ENCODE results near the gene TMEFF2.

The TMEFF2 gene

GRCh38 chr2:192194866-192195547, at the start of gene TMEFF2:
TMEFF2 (minus strand) TSS chr2:192194933; CDS start chr2:192194524, 409 bp downstream.
- DNase-seq (ENCODE audit: low read depth, low spot score), result no peak
- H3K27ac ChIP-seq, result no peak within 1 kb of the TSS

- no peak overlapping the region for H3K27ac ChIP-seq
- DNase-seq (ENCODE audit: low read depth, low spot score), result no peak
Measured at GRCh38 chr2:192243488-192243887, 48.8 kb upstream of the TMEFF2 start.

GRCh38 chr2:192236136-192236535, 41.4 kb upstream of the TMEFF2 start:
- H3K27ac ChIP-seq, result no peak overlapping the region
- no peak for DNase-seq (ENCODE audit: low read depth, low spot score)

GRCh38 chr2:192230889-192231453, 36.2 kb upstream of the TMEFF2 start:
- no peak overlapping the region for H3K27ac ChIP-seq
- no peak for DNase-seq (ENCODE audit: low read depth, low spot score)

GRCh38 chr2:192228685-192229084, 34.0 kb upstream of the TMEFF2 start:
- H3K27ac ChIP-seq, result no peak overlapping the region
- no peak for DNase-seq (ENCODE audit: low read depth, low spot score)

- no peak overlapping the region for H3K27ac ChIP-seq
- DNase-seq (ENCODE audit: low read depth, low spot score), result no peak
Measured at GRCh38 chr2:192218970-192219369, 24.2 kb upstream of the TMEFF2 start.

- H3K27ac ChIP-seq, result no peak overlapping the region
- no peak for DNase-seq (ENCODE audit: low read depth, low spot score)
Measured at GRCh38 chr2:192218377-192218776, 23.6 kb upstream of the TMEFF2 start.

- DNase-seq (ENCODE audit: low read depth, low spot score), result no peak
- no peak overlapping the region for H3K27ac ChIP-seq
Measured at GRCh38 chr2:192216336-192216735, 21.6 kb upstream of the TMEFF2 start.

- no peak for DNase-seq (ENCODE audit: low read depth, low spot score)
- H3K27ac ChIP-seq, result no peak overlapping the region
Measured at GRCh38 chr2:192215096-192215877, 20.6 kb upstream of the TMEFF2 start.

- DNase-seq (ENCODE audit: low read depth, low spot score), result no peak
- H3K27ac ChIP-seq, result no peak overlapping the region
Measured at GRCh38 chr2:192208848-192209247, 14.1 kb upstream of the TMEFF2 start.

GRCh38 chr2:192206399-192206798, 11.7 kb upstream of the TMEFF2 start:
- DNase-seq (ENCODE audit: low read depth, low spot score), result no peak
- H3K27ac ChIP-seq, result no peak overlapping the region

- H3K27ac ChIP-seq, result no peak overlapping the region
- DNase-seq (ENCODE audit: low read depth, low spot score), result no peak
Measured at GRCh38 chr2:192203876-192204275, 9.1 kb upstream of the TMEFF2 start.

GRCh38 chr2:192202373-192202772, 7.6 kb upstream of the TMEFF2 start:
- no peak for DNase-seq (ENCODE audit: low read depth, low spot score)
- no peak overlapping the region for H3K27ac ChIP-seq

GRCh38 chr2:192201116-192201515, 6.4 kb upstream of the TMEFF2 start:
- no peak overlapping the region for H3K27ac ChIP-seq
- no peak for DNase-seq (ENCODE audit: low read depth, low spot score)

- no peak overlapping the region for H3K27ac ChIP-seq
- no peak for DNase-seq (ENCODE audit: low read depth, low spot score)
Measured at GRCh38 chr2:192197357-192197756, 2.6 kb upstream of the TMEFF2 start.

GRCh38 chr2:192196421-192197194, 1.9 kb upstream of the TMEFF2 start:
- DNase-seq (ENCODE audit: low read depth, low spot score), result no peak

GRCh38 chr2:192195548-192196418, 1.1 kb upstream of the TMEFF2 start:
- no peak for DNase-seq (ENCODE audit: low read depth, low spot score)
- H3K27ac ChIP-seq, result no peak overlapping the region

More at GRCh38 chr2:192196421-192197194, 1.9 kb upstream of the TMEFF2 start:
- H3K27ac ChIP-seq, result no peak overlapping the region

- no peak for DNase-seq (ENCODE audit: low read depth, low spot score)
- H3K27ac ChIP-seq, result no peak overlapping the region
Measured at GRCh38 chr2:192194265-192194865, 368 bp downstream of the TMEFF2 start.

GRCh38 chr2:192190474-192190873, 4.3 kb downstream of the TMEFF2 start:
- no peak for DNase-seq (ENCODE audit: low read depth, low spot score)
- H3K27ac ChIP-seq, result no peak overlapping the region

Measured in epithelial cell of prostate (primary cell).